Measurements from ENCODE around the gene UBE2G2.

The UBE2G2 gene

DNA sequence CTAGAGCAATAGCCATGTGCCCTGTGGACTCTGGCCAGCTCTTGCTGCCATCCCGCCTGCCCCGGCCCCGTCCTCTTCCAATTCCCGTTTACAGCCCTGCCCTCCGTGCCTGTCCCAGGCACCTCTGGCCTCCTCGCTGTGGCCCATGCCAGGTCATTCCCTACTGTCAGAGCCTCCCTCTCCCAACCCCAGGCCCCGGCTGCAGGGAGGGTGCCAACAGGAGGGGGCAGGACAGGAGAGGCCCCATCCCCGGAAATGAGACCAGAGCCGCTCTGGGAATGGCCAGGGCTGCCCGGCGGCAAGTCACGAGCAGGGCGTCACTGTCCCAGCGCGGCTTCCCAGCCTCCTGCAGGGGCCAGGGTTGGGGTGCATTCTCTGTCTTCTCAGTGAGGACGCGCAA is 66.8 kb downstream of the UBE2G2 start:
- no peak overlapping the region for H3K4me3 ChIP-seq (ENCODE audit: low read depth, low read length)
- TF ChIP-seq, protein P1, sequence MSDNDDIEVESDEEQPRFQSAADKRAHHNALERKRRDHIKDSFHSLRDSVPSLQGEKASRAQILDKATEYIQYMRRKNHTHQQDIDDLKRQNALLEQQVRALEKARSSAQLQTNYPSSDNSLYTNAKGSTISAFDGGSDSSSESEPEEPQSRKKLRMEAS (IDR thresholded peaks at IDR 0.05; ENCODE audit: low read depth, low read length), result no peak
- TF ChIP-seq, protein P2, sequence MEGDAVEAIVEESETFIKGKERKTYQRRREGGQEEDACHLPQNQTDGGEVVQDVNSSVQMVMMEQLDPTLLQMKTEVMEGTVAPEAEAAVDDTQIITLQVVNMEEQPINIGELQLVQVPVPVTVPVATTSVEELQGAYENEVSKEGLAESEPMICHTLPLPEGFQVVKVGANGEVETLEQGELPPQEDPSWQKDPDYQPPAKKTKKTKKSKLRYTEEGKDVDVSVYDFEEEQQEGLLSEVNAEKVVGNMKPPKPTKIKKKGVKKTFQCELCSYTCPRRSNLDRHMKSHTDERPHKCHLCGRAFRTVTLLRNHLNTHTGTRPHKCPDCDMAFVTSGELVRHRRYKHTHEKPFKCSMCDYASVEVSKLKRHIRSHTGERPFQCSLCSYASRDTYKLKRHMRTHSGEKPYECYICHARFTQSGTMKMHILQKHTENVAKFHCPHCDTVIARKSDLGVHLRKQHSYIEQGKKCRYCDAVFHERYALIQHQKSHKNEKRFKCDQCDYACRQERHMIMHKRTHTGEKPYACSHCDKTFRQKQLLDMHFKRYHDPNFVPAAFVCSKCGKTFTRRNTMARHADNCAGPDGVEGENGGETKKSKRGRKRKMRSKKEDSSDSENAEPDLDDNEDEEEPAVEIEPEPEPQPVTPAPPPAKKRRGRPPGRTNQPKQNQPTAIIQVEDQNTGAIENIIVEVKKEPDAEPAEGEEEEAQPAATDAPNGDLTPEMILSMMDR (IDR thresholded peaks at IDR 0.05; ENCODE audit: low read depth, low read length), result no peak
- TF ChIP-seq POLR2A (IDR thresholded peaks at IDR 0.05; ENCODE audit: extremely low read depth, insufficient read length), result no peak
- no peak for TF ChIP-seq MYC (IDR thresholded peaks at IDR 0.05; ENCODE audit: low read depth, low read length)
- DNase-seq (ENCODE audit: low read depth), result no peak

DNA sequence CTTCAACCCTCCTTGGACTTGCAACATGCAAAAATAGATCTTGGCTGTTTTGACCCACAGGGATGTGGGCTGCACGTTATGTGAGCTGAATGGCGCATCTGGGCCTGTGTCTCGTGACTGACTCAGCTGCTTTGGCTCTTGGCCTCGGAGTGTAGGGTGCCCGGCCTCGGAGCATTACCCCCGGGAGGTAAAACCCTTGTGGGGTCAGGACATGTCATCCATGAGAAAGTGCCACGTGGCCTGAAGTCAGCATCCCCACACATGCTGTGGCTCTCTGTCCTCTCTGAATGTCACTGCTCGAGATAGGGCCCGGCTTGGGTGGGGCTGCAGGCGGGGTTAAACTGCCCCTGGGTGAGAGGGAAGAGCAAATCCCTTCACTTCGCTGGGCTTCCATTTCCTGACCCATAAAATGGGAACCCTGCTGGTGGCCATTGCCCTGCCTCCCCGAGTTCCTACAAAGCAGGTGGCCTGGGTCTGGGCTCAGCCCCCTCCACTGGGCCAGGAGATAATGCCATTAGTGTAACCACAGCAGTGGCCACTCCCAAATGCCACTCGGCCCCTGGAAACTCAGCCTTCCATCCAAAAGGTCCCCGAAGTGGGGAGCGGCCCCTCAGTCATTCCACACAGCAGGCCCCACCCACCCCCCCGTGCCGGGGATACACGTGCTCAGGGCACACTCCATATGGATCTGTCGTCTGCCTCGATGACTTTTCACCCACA is 67.4 kb downstream of the UBE2G2 start:
- no peak for TF ChIP-seq MYC (IDR thresholded peaks at IDR 0.05; ENCODE audit: low read depth, low read length)
- no peak for TF ChIP-seq POLR2A (IDR thresholded peaks at IDR 0.05; ENCODE audit: extremely low read depth, insufficient read length)
- TF ChIP-seq, protein P2 (IDR thresholded peaks at IDR 0.05; ENCODE audit: low read depth, low read length), result no peak
- TF ChIP-seq, protein P1 (IDR thresholded peaks at IDR 0.05; ENCODE audit: low read depth, low read length), result no peak
- no peak overlapping the region for H3K4me3 ChIP-seq (ENCODE audit: low read depth, low read length)
- no peak for DNase-seq (ENCODE audit: low read depth)

DNA sequence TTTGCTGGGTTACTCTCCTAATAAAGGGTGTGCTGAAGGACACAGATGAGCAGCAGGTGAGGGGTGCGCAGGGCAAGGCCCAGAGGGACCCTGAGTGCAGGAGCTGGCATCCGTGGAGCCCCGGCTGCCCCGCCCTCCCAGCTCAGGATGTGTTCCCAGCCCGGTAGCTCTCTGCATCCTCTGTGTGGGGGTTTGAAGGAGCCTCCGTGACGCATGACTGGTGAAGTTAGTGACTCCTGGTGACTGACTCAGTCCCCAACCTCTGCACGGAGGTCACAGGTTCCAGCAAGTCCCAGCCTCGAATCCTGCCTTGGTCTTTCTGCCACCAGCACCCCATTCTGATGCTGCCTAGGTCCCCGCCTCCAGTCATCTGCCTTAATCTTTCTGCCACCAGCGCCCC is 68.7 kb downstream of the UBE2G2 start:
- TF ChIP-seq, protein P1 (IDR thresholded peaks at IDR 0.05; ENCODE audit: low read depth, low read length), result no peak
- TF ChIP-seq POLR2A (IDR thresholded peaks at IDR 0.05; ENCODE audit: extremely low read depth, insufficient read length) (no peak), MYC (IDR thresholded peaks at IDR 0.05; ENCODE audit: low read depth, low read length) (no peak)
- TF ChIP-seq, protein P2 (IDR thresholded peaks at IDR 0.05; ENCODE audit: low read depth, low read length), result no peak
- H3K4me3 ChIP-seq (ENCODE audit: low read depth, low read length), result no peak overlapping the region
- DNase-seq (ENCODE audit: low read depth), result no peak

DNA sequence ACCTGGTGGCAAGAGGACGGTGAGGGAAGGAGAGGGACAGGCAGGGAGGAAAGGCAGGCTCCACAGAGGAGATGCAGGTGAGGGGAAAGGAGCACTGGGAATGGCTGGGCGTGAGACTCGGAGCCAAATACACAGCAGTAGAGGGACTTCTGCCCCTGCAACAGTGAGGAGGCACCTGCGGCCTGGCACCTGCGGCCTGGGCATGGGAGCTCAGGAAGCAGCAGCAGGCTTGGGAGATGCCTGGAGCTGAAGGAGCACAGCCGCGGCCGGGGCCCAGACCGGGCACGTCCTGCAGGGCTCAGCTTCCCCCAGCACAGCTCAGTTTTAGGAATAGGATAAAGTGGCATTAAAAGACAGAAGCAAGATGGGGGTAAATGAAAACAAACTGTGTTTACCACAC is 69.4 kb downstream of the UBE2G2 start:
- no peak overlapping the region for H3K4me3 ChIP-seq (ENCODE audit: low read depth, low read length)
- DNase-seq (ENCODE audit: low read depth), result no peak
- TF ChIP-seq, protein P2 (IDR thresholded peaks at IDR 0.05; ENCODE audit: low read depth, low read length), result no peak
- TF ChIP-seq, protein P1 (IDR thresholded peaks at IDR 0.05; ENCODE audit: low read depth, low read length), result no peak
- TF ChIP-seq MYC (IDR thresholded peaks at IDR 0.05; ENCODE audit: low read depth, low read length) (no peak), POLR2A (IDR thresholded peaks at IDR 0.05; ENCODE audit: extremely low read depth, insufficient read length) (no peak)

DNA sequence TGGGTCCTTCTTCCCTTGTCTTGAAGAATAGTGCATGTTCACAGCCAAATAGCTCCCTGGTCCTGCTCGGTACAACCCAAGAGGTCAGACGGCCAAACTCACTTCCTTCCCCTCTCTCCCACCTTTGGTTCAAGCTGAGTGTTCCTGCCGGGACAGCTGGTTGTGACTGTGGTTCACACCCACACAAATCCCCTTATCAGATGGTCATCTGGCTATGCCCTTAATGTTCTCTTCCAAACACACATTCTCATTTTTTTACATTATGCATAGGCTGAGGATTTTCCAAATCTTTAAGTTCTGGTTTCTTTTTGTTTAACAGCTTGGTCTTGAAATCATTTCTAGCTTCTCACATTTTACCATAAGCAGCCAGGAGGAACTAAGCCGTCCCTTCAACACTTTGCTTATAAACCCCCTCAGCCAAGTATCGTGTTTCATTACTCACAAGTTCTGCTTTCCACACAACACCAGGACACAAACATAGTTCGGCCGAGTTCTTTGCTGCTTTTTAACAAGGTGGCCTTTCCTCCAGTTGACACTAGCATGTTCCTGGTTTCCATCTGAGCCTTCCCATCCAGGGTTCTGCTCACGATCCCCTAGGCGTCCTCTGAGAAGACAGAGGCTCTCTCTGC is 70.6 kb downstream of the UBE2G2 start:
- TF ChIP-seq, protein P2 (IDR thresholded peaks at IDR 0.05; ENCODE audit: low read depth, low read length), result no peak
- 0 out of 2 replicates have a peak, but pooled peaks have one; percentile 3 for TF ChIP-seq MYC (IDR thresholded peaks at IDR 0.05; ENCODE audit: low read depth, low read length)
- peak; percentile 85 for DNase-seq (ENCODE audit: low read depth)
- no peak overlapping the region for H3K4me3 ChIP-seq (ENCODE audit: low read depth, low read length)

All from NB4 (cell line).